A549 (cell line): Measurements from ENCODE around the gene AUTS2. TPM values are rescaled to one million over a fixed set of nuclear protein-coding genes. Genes with fewer than 3 reads are reported as not detected.

ENCODE experiments used
- ATAC-seq, 2 experiments: fragments of 200-7000 bp in 1 of 2; fragments of >200 bp in 1 of 2; cut with Nextera tagmentation in 1 of 2; cut with Tn5 transposase in 1 of 2; 3 replicates each; pipeline versions ENCODE4 v1.8.0 to v1.9.1; 2018 to 2020; ENCODE audit warnings: mild to moderate bottlenecking in 1 of 2, moderate library complexity in 1 of 2
- CTCF ChIA-PET: fragments of 300-600 bp; sonication (Branson Sonifier 250); formaldehyde crosslinking; extraction: SDS; loops from one replicate; lab custom pipeline; 2021; ENCODE audit warnings: antibody characterized with exemption, inconsistent platforms; lab: Yijun Ruan, JAX
- POLR2A ChIA-PET: fragments of 350-600 bp; formaldehyde crosslinking; extraction: SDS; loops from one replicate; lab custom pipeline; 2021; ENCODE audit warnings: antibody characterized with exemption, inconsistent platforms; lab: Yijun Ruan, JAX
- DNase-seq, 2 experiments: peaks; one replicate each; pipeline versions ENCODE4 v3.0.0 to v3.0.0-alpha.2; 2011 to 2016; ENCODE audit warnings: low read depth in 1 of 2, low spot score in 1 of 2
- FAIRE-seq: peaks from 2 replicates; lab custom pipeline; 2011; peaks lifted over from hg19 to GRCh38; lab: Jason Lieb, UNC
- H3K27ac ChIP-seq, 2 experiments: fragments of >200 bp; sonication (Bioruptor Twin); formaldehyde crosslinking; 3 replicates each; pipeline ENCODE4 v1.5.1; 2016 to 2017
- H3K4me1 ChIP-seq: fragments of >200 bp; sonication (Bioruptor Twin); formaldehyde crosslinking; 3 replicates; pipeline ENCODE4 v1.6.1; 2016
- H3K4me2 ChIP-seq: fragments of >200 bp; sonication (Bioruptor Twin); formaldehyde crosslinking; 3 replicates; pipeline ENCODE4 v1.6.1; 2016
- H3K4me3 ChIP-seq: fragments of >200 bp; sonication (Bioruptor Twin); formaldehyde crosslinking; 3 replicates; pipeline ENCODE4 v1.5.1; 2016
- H3K9me3 ChIP-seq: fragments of >200 bp; sonication (Bioruptor Twin); formaldehyde crosslinking; 3 replicates; pipeline ENCODE4 v1.6.1; 2016
- ATOH8 ChIP-seq: fragments of 250-450 bp; sonication (Bioruptor Pico); IDR thresholded peaks from 2 replicates; pipeline ENCODE4 v1.5.0; 2020; ENCODE audit warnings: low read depth, mild to moderate bottlenecking, moderate library complexity
- BCL3 ChIP-seq: fragments of >200 bp; sonication (Bioruptor Twin); formaldehyde crosslinking; IDR thresholded peaks from 3 replicates; pipeline ENCODE4 v1.6.1; 2016
- CEBPB ChIP-seq, 2 experiments: fragments of >200 bp in 1 of 2; sonication (Bioruptor Twin) in 1 of 2; formaldehyde crosslinking in 1 of 2; IDR thresholded peaks; 2 replicates each; pipeline ENCODE4 v1.6.1; 2012 to 2016
- EHMT2 ChIP-seq: fragments of 200-600 bp; sonication (generic); IDR thresholded peaks from 2 replicates; pipeline ENCODE4 v1.6.1; 2016; ENCODE audit warnings: antibody characterized with exemption, low read depth, mild to moderate bottlenecking, moderate library complexity
- EP300 ChIP-seq, 2 experiments: fragments of >200 bp; sonication (Bioruptor Twin); formaldehyde crosslinking; IDR thresholded peaks; 2 replicates in 1 of 2; 3 replicates in 1 of 2; pipeline ENCODE4 v1.6.1; 2016 to 2017
- FOSB ChIP-seq: fragments of 250-450 bp; sonication (Bioruptor Pico); IDR thresholded peaks from 2 replicates; pipeline ENCODE4 v1.5.0; 2020; ENCODE audit warnings: mild to moderate bottlenecking, moderate library complexity
- FOXS1 ChIP-seq: fragments of 250-450 bp; sonication (Bioruptor Pico); IDR thresholded peaks from 2 replicates; pipeline ENCODE4 v1.5.0; 2020; ENCODE audit warnings: mild to moderate bottlenecking, moderate library complexity
- HDAC2 ChIP-seq: fragments of 200-600 bp; sonication (generic); IDR thresholded peaks from 2 replicates; pipeline ENCODE4 v1.6.1; 2016
- HES2 ChIP-seq: fragments of >200 bp; sonication (Bioruptor Twin); formaldehyde crosslinking; IDR thresholded peaks from 2 replicates; pipeline ENCODE4 v1.6.1; 2016
- HEYL ChIP-seq: fragments of 250-450 bp; sonication (Bioruptor Pico); IDR thresholded peaks from 2 replicates; pipeline ENCODE4 v1.8.0; 2021; ENCODE audit warnings: mild to moderate bottlenecking, moderate library complexity
- HOXB13 ChIP-seq: fragments of 250-450 bp; sonication (Bioruptor Pico); IDR thresholded peaks from 2 replicates; pipeline ENCODE4 v1.5.0; 2020; ENCODE audit warnings: low read depth, mild to moderate bottlenecking, moderate library complexity
- JUN ChIP-seq, 2 experiments: fragments of >200 bp; sonication (Bioruptor Twin); formaldehyde crosslinking; IDR thresholded peaks; 2 replicates in 1 of 2; 3 replicates in 1 of 2; pipeline ENCODE4 v1.6.1; 2016 to 2017
- KDM5A ChIP-seq: fragments of 200-600 bp; sonication (generic); IDR thresholded peaks from 2 replicates; pipeline ENCODE4 v1.6.1; 2016; ENCODE audit warnings: antibody characterized with exemption, mild to moderate bottlenecking
- NFE2L2 ChIP-seq: fragments of 150-350 bp; conservative IDR thresholded peaks from 2 replicates; pipeline ENCODE4 v1.6.1; 2014; ENCODE audit warnings: low read length
- NPAS2 ChIP-seq: fragments of 250-450 bp; sonication (Bioruptor Pico); IDR thresholded peaks from 2 replicates; pipeline ENCODE4 v1.8.0; 2022; ENCODE audit warnings: mild to moderate bottlenecking, moderate library complexity, borderline replicate concordance
- NR3C1 ChIP-seq: fragments of >200 bp; sonication (Bioruptor Twin); formaldehyde crosslinking; IDR thresholded peaks from 3 replicates; pipeline ENCODE4 v1.6.1; 2017
- PBX3 ChIP-seq: IDR thresholded peaks from 2 replicates; pipeline ENCODE4 v1.6.1; 2012
- PHF8 ChIP-seq: fragments of 200-600 bp; sonication (generic); IDR thresholded peaks from 2 replicates; pipeline ENCODE4 v1.6.1; 2016; ENCODE audit warnings: low read depth, mild to moderate bottlenecking, antibody characterized with exemption, moderate library complexity, borderline replicate concordance
- RCOR1 ChIP-seq: fragments of 150-350 bp; IDR thresholded peaks from 2 replicates; pipeline ENCODE4 v1.6.1; 2014; ENCODE audit warnings: antibody characterized with exemption, low read length, low read depth
- REST ChIP-seq: fragments of 200-600 bp; sonication (generic); IDR thresholded peaks from 2 replicates; pipeline ENCODE4 v1.6.1; 2016; ENCODE audit warnings: antibody characterized with exemption, mild to moderate bottlenecking, moderate library complexity
- RNF2 ChIP-seq: fragments of 200-600 bp; sonication (generic); IDR thresholded peaks from 2 replicates; pipeline ENCODE4 v1.6.1; 2016; ENCODE audit warnings: low read depth, mild to moderate bottlenecking, antibody characterized with exemption, moderate library complexity, borderline replicate concordance
- SMC3 ChIP-seq: fragments of >200 bp; sonication (Bioruptor Twin); formaldehyde crosslinking; IDR thresholded peaks from 3 replicates; pipeline ENCODE4 v1.6.1; 2018; ENCODE audit warnings: inconsistent platforms
- TP53 ChIP-seq: fragments of 250-450 bp; sonication (Bioruptor Pico); IDR thresholded peaks from 2 replicates; pipeline ENCODE4 v1.5.0; 2021; ENCODE audit warnings: mild to moderate bottlenecking, moderate library complexity
- USF2 ChIP-seq: fragments of 450-650 bp; IDR thresholded peaks from 2 replicates; pipeline ENCODE4 v1.6.1; 2014; ENCODE audit warnings: antibody characterized with exemption
- WGBS: methylation state at CpG from one replicate; pipeline ENCODE4 v1.1.6; 2017; ENCODE audit errors: missing lambda C conversion rate; 5-methylcytosine and 5-hydroxymethylcytosine counted together
- polyA plus RNA-seq, 4 experiments: library from polyadenylated mRNA; depleted of rRNA in 3 of 4; stranded (reverse); fragments of >200 nt; fragmentation: RNase III in 1 of 4; extraction: RNeasy Plus Mini Kit Qiagen cat#74134 plus additional on column Dnase treatment in 1 of 4; gene quantifications; 2 replicates in 3 of 4; 3 replicates in 1 of 4; pipeline ENCODE4 v1.2.3, GENCODE V29; 2011 to 2017

AUTS2 gene
- polyA plus RNA-seq, 2 of the 4 experiments (the other 2 are of a cell fraction): 1.6 to 3.6 TPM

GRCh38 chr7:69882269-69882668 lies 284.0 kb downstream of the AUTS2 start:
- ChIA-PET CTCF (no interaction called here), POLR2A (no interaction called here)
- TF ChIP-seq JUN (IDR thresholded peaks at IDR 0.05) (no peak), NR3C1 (no peak), SMC3 (no peak), FOSB (CRISPR knock-in tag) (no peak), KDM5A (no peak), TP53 (CRISPR knock-in tag) (no peak), HES2 (no peak), PHF8 (no peak), CEBPB (IDR thresholded peaks at IDR 0.05) (no peak), HEYL (no peak)
- H3K4me1 ChIP-seq: peaks cover 3% of the 10 kb centered on the region; the same call in 1 of the 3 replicates
- WGBS: 40% methylated on average over 1 of the region's 1 CpG
- ATAC-seq (no peak), DNase-seq (no peak), FAIRE-seq (no peak)
- H3K4me2 ChIP-seq: no peak overlapping the region
- H3K27ac ChIP-seq: no peak overlapping the region
- H3K4me3 ChIP-seq: no peak overlapping the region
- H3K9me3 ChIP-seq: no peaks in the 10 kb centered on the region

- 75% methylated on average over 7 of the region's 7 CpGs for WGBS
- no peaks in the 10 kb centered on the region; the same call in 2 of the 3 replicates for H3K4me1 ChIP-seq
- POLR2A ChIA-PET: no interaction called here
- CTCF ChIA-PET: no interaction called here
- no peak for DNase-seq
- H3K27ac ChIP-seq: no peak overlapping the region
- H3K9me3 ChIP-seq: no peaks in the 10 kb centered on the region
- FAIRE-seq: no peak
- TF ChIP-seq HDAC2: no peak
- TF ChIP-seq RNF2: no peak
- TF ChIP-seq PBX3: no peak
- TF ChIP-seq NFE2L2: no peak
- no peak for TF ChIP-seq HOXB13 (CRISPR knock-in tag)
- no peak for TF ChIP-seq ATOH8
- no peak for TF ChIP-seq BCL3
- no peak for TF ChIP-seq USF2
- no peak for TF ChIP-seq NPAS2
- no peak for TF ChIP-seq REST
- TF ChIP-seq RCOR1: no peak
- TF ChIP-seq PHF8: no peak
- TF ChIP-seq EHMT2: no peak
- TF ChIP-seq FOXS1 (CRISPR knock-in tag): no peak
- no peak for TF ChIP-seq KDM5A
- no peak for TF ChIP-seq EP300 (IDR thresholded peaks at IDR 0.05)
- no peak for ATAC-seq
- no peak overlapping the region for H3K4me3 ChIP-seq
- H3K4me2 ChIP-seq: no peak overlapping the region
Observed at GRCh38 chr7:69883399-69883891, 285.2 kb downstream of the AUTS2 start.
